HepG2 (cell line): ENCODE data around the gene TRIM54. TPM values are rescaled to one million over a fixed set of nuclear protein-coding genes. Genes with fewer than 3 reads are reported as not detected.

Experiments used
- AHR ChIP-seq: IDR thresholded peaks from 2 replicates; pipeline ENCODE4 v1.6.1; 2018; ENCODE audit warnings: missing genetic modification reagents, missing compliant biosample characterization
- BHLHE40 ChIP-seq: IDR thresholded peaks from 2 replicates; pipeline ENCODE4 v1.6.1; 2011; ENCODE audit warnings: low read length, improper control_type of control experiment
- DR1 ChIP-seq: sonication (generic); formaldehyde crosslinking; IDR thresholded peaks from 2 replicates; pipeline ENCODE4 v1.8.0; 2021; ENCODE audit warnings: mild to moderate bottlenecking, missing genetic modification reagents, inconsistent platforms
- E2F5 ChIP-seq: sonication (generic); formaldehyde crosslinking; conservative IDR thresholded peaks from 2 replicates; pipeline ENCODE4 v1.4.0; 2020; ENCODE audit warnings: missing genetic modification reagents
- FOXA3 ChIP-seq: IDR thresholded peaks from 2 replicates; pipeline ENCODE4 v1.6.1; 2016; ENCODE audit warnings: missing genetic modification reagents, missing compliant biosample characterization
- HIVEP1 ChIP-seq: sonication (generic); formaldehyde crosslinking; IDR thresholded peaks from 2 replicates; pipeline ENCODE4 v1.4.0; 2020; ENCODE audit warnings: mild to moderate bottlenecking, missing genetic modification reagents
- KLF6 ChIP-seq: IDR thresholded peaks from 2 replicates; pipeline ENCODE4 v1.8.0; 2016; ENCODE audit warnings: missing biosample characterization, missing genetic modification reagents
- LCORL ChIP-seq, 2 experiments: fragments of 450-650 bp in 1 of 2; sonication (generic) in 1 of 2; formaldehyde crosslinking in 1 of 2; IDR thresholded peaks; 2 replicates each; pipeline versions ENCODE4 v1.5.0 to v1.6.1; 2017 to 2020; ENCODE audit warnings: antibody characterized with exemption in 1 of 2, missing genetic modification reagents in 1 of 2
- NBN ChIP-seq: fragments of 450-650 bp; conservative IDR thresholded peaks from 2 replicates; pipeline ENCODE4 v1.6.1; 2017
- NFIC ChIP-seq: IDR thresholded peaks from 2 replicates; pipeline ENCODE4 v1.6.1; 2012; ENCODE audit warnings: mild to moderate bottlenecking, low read length, inconsistent platforms
- PAWR ChIP-seq: sonication (generic); formaldehyde crosslinking; IDR thresholded peaks from 2 replicates; pipeline ENCODE4 v1.4.0; 2020; ENCODE audit warnings: missing genetic modification reagents, mild to moderate bottlenecking, borderline replicate concordance
- RBM39 ChIP-seq: fragments of 200-400 bp; formaldehyde crosslinking; IDR thresholded peaks from one replicate; pipeline ENCODE4 v1.6.1; 2018; ENCODE audit warnings: antibody characterized with exemption, mild to moderate bottlenecking, low read depth, low read length; ENCODE audit not compliant: poor library complexity, severe bottlenecking
- RERE ChIP-seq: IDR thresholded peaks from 2 replicates; pipeline ENCODE4 v1.6.1; 2016; ENCODE audit warnings: low read depth, missing genetic modification reagents, missing compliant biosample characterization
- REXO4 ChIP-seq: sonication (generic); formaldehyde crosslinking; IDR thresholded peaks from 2 replicates; pipeline ENCODE4 v1.8.0; 2022; ENCODE audit warnings: missing genetic modification reagents, mild to moderate bottlenecking, borderline replicate concordance
- SYNCRIP ChIP-seq: fragments of 200-400 bp; formaldehyde crosslinking; IDR thresholded peaks from 2 replicates; pipeline ENCODE4 v1.6.1; 2018; ENCODE audit warnings: mild to moderate bottlenecking, low read depth, low read length; ENCODE audit not compliant: insufficient read depth
- TOPORS ChIP-seq: sonication (generic); formaldehyde crosslinking; IDR thresholded peaks from 2 replicates; pipeline ENCODE4 v1.8.0; 2023; ENCODE audit warnings: mild to moderate bottlenecking, missing genetic modification reagents
- YEATS2 ChIP-seq: sonication (generic); formaldehyde crosslinking; IDR thresholded peaks from 2 replicates; pipeline ENCODE4 v1.4.0; 2020; ENCODE audit warnings: missing genetic modification reagents, borderline replicate concordance
- ZNF333 ChIP-seq: sonication (generic); formaldehyde crosslinking; IDR thresholded peaks from 2 replicates; pipeline ENCODE4 v1.4.0; 2020; ENCODE audit warnings: mild to moderate bottlenecking, missing genetic modification reagents, borderline replicate concordance
- ZNF616 ChIP-seq: sonication (generic); formaldehyde crosslinking; IDR thresholded peaks from 2 replicates; pipeline ENCODE4 v1.5.0; 2020; ENCODE audit warnings: low read depth, mild to moderate bottlenecking, missing genetic modification reagents
- ZNF75D ChIP-seq: sonication (generic); formaldehyde crosslinking; IDR thresholded peaks from 2 replicates; pipeline ENCODE4 v1.8.1; 2023; ENCODE audit warnings: missing genetic modification reagents, mild to moderate bottlenecking, borderline replicate concordance
- ZNF777 ChIP-seq: sonication (generic); formaldehyde crosslinking; IDR thresholded peaks from 2 replicates; pipeline ENCODE4 v1.4.0; 2020; ENCODE audit warnings: missing genetic modification reagents
- polyA plus RNA-seq, 8 experiments: library from polyadenylated mRNA; depleted of rRNA in 3 of 8; stranded (reverse) in 7 of 8; unstranded in 1 of 8; fragments of >200 nt; fragmentation: Illumina TruSeq in 4 of 8; extraction: Trizol in 4 of 8; gene quantifications; 2 replicates each; pipeline versions ENCODE4 v1.2.1 to v1.2.3, GENCODE V29; 2011 to 2016; ENCODE audit warnings: low read depth in 4 of 8, missing spikeins in 1 of 8, mixed read lengths in 1 of 8; ENCODE audit not compliant: insufficient read depth in 1 of 8
- total RNA-seq, 5 experiments: library from RNA; depleted of rRNA; stranded (reverse); fragments of >200 nt; fragmentation: Illumina TruSeq; extraction: Trizol; gene quantifications; 2 replicates each; pipeline ENCODE4 v1.2.3, GENCODE V29; 2016; ENCODE audit warnings: low read depth in 1 of 5
- TF ChIP-seq, protein P1 (sequence below): sonication (generic); formaldehyde crosslinking; conservative IDR thresholded peaks from 2 replicates; pipeline ENCODE4 v1.5.0; 2020; ENCODE audit warnings: missing genetic modification reagents
- TF ChIP-seq, protein P2 (sequence below): sonication (generic); formaldehyde crosslinking; IDR thresholded peaks from 2 replicates; pipeline ENCODE4 v1.4.0; 2020; ENCODE audit warnings: mild to moderate bottlenecking, missing genetic modification reagents

Gene TRIM54
- total and polyA plus RNA-seq, 2 of the 13 experiments (the other 11 are each of a cell fraction or from before 2014, with no cell fraction given), result 0.07 to 0.13 TPM

GRCh38 chr2:27320958-27321543 lies 38.8 kb downstream of the TRIM54 start (continued):
- TF ChIP-seq, protein P1, sequence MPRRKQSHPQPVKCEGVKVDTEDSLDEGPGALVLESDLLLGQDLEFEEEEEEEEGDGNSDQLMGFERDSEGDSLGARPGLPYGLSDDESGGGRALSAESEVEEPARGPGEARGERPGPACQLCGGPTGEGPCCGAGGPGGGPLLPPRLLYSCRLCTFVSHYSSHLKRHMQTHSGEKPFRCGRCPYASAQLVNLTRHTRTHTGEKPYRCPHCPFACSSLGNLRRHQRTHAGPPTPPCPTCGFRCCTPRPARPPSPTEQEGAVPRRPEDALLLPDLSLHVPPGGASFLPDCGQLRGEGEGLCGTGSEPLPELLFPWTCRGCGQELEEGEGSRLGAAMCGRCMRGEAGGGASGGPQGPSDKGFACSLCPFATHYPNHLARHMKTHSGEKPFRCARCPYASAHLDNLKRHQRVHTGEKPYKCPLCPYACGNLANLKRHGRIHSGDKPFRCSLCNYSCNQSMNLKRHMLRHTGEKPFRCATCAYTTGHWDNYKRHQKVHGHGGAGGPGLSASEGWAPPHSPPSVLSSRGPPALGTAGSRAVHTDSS (CRISPR knock-in tag), result no peak
- no peak for TF ChIP-seq BHLHE40
- peak; percentile 88; the same call in 1 of the 2 replicates for TF ChIP-seq YEATS2 (CRISPR knock-in tag)
- TF ChIP-seq ZNF333, result no peak
- peak; percentile 81; the same call in 1 of the 2 replicates for TF ChIP-seq AHR
- TF ChIP-seq ZNF75D, result no peak
- TF ChIP-seq SYNCRIP, result no peak
- peak; percentile 66; the same call in 1 of the 2 replicates for TF ChIP-seq FOXA3 (CRISPR knock-in tag)
- TF ChIP-seq NFIC, result no peak
- no peak; the same call in 1 of the 2 replicates for TF ChIP-seq DR1 (CRISPR knock-in tag)
- 0 out of 2 replicates have a peak, but pooled peaks have one; percentile 27 for TF ChIP-seq HIVEP1 (CRISPR knock-in tag)
- TF ChIP-seq LCORL (IDR thresholded peaks at IDR 0.05), result no peak
- TF ChIP-seq LCORL (CRISPR knock-in tag; IDR thresholded peaks at IDR 0.05), result peak; percentile 94; the same call in 1 of the 2 replicates
- no peak for TF ChIP-seq ZNF777 (CRISPR knock-in tag)
- TF ChIP-seq E2F5 (CRISPR knock-in tag), result no peak
- peak; percentile 56; the same call in 1 of the 2 replicates for TF ChIP-seq RERE
- no peak for TF ChIP-seq KLF6 (CRISPR knock-in tag)
- TF ChIP-seq NBN, result no peak
- no peak for TF ChIP-seq TOPORS (CRISPR knock-in tag)
- TF ChIP-seq PAWR (CRISPR knock-in tag), result no peak
- TF ChIP-seq, protein P2, sequence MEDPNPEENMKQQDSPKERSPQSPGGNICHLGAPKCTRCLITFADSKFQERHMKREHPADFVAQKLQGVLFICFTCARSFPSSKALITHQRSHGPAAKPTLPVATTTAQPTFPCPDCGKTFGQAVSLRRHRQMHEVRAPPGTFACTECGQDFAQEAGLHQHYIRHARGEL (CRISPR knock-in tag), result no peak
- TF ChIP-seq REXO4 (CRISPR knock-in tag), result no peak
- TF ChIP-seq ZNF616 (CRISPR knock-in tag), result no peak
- no peak for TF ChIP-seq RBM39
